ES-I3 (cell line): ENCODE results near the gene UGT1A8.
"Not testable (repeated sequence)": the region's sequence is repeated elsewhere in the genome, so short reads cannot be mapped to it uniquely, and the experiment has no call there.

ENCODE experiments used
- H3K36me3 ChIP-seq: 2 replicates; pipeline ENCODE4 v1.6.1; 2013; ENCODE audit warnings: mild to moderate bottlenecking, low read length, control low read depth, moderate library complexity; ENCODE audit not compliant: insufficient read depth
- H3K4me1 ChIP-seq: 2 replicates; pipeline ENCODE4 v1.6.1; 2013; ENCODE audit warnings: mild to moderate bottlenecking, control low read depth, low read length; ENCODE audit not compliant: insufficient read depth
- H3K9ac ChIP-seq: 2 replicates; pipeline ENCODE4 v1.6.1; 2013; ENCODE audit warnings: low read depth, mild to moderate bottlenecking, low read length, moderate library complexity
- H3K9me3 ChIP-seq: 2 replicates; pipeline ENCODE4 v1.6.1; 2013; ENCODE audit warnings: mild to moderate bottlenecking, low read length, moderate library complexity; ENCODE audit not compliant: control insufficient read depth, insufficient read depth

Gene UGT1A8

GRCh38 chr2:233604826-233605225, 12.6 kb upstream of the UGT1A8 start:
- no peak overlapping the region for H3K9ac ChIP-seq
- no peaks in the 10 kb centered on the region for H3K36me3 ChIP-seq
- H3K4me1 ChIP-seq: no peaks in the 10 kb centered on the region
- no peaks in the 10 kb centered on the region for H3K9me3 ChIP-seq

GRCh38 chr2:233605680-233606079, 11.8 kb upstream of the UGT1A8 start:
- no peak overlapping the region for H3K9ac ChIP-seq

GRCh38 chr2:233611284-233611683, 6.1 kb upstream of the UGT1A8 start:
- no peaks in the 10 kb centered on the region for H3K36me3 ChIP-seq
- no peaks in the 10 kb centered on the region for H3K4me1 ChIP-seq
- no peak overlapping the region for H3K9ac ChIP-seq
- no peaks in the 10 kb centered on the region for H3K9me3 ChIP-seq

More at GRCh38 chr2:233605680-233606079, 11.8 kb upstream of the UGT1A8 start:
- Histone ChIP-seq H3K9me3 (no peaks in the 10 kb centered on the region), H3K36me3 (no peaks in the 10 kb centered on the region), H3K4me1 (no peaks in the 10 kb centered on the region)

GRCh38 chr2:233620204-233620603, 2.8 kb downstream of the UGT1A8 start:
- no peaks in the 10 kb centered on the region for H3K4me1 ChIP-seq
- no peak overlapping the region for H3K9ac ChIP-seq
- no peaks in the 10 kb centered on the region for H3K9me3 ChIP-seq
- no peaks in the 10 kb centered on the region for H3K36me3 ChIP-seq

- not testable (repeated sequence) for H3K9ac ChIP-seq, H3K9me3 ChIP-seq, H3K4me1 ChIP-seq, H3K36me3 ChIP-seq
Observed at GRCh38 chr2:233621863-233622262, 4.4 kb downstream of the UGT1A8 start.

GRCh38 chr2:233627331-233628025, 10.0 kb downstream of the UGT1A8 start:
- Histone ChIP-seq H3K9ac (no peak overlapping the region), H3K9me3 (peaks cover 3% of the 10 kb centered on the region; the same call in 1 of the 2 replicates), H3K4me1 (no peaks in the 10 kb centered on the region), H3K36me3 (no peaks in the 10 kb centered on the region)

GRCh38 chr2:233636306-233636705, 18.9 kb downstream of the UGT1A8 start, which contains the start of gene UGT1A10:
Gene UGT1A10, plus strand, starts transcription at chr2:233636448. Its CDS starts 75 bp downstream, at chr2:233636523.
- not testable (repeated sequence) for H3K9ac ChIP-seq, H3K4me1 ChIP-seq, H3K9me3 ChIP-seq, H3K36me3 ChIP-seq

- H3K4me1 ChIP-seq: no peaks in the 10 kb centered on the region
Observed at GRCh38 chr2:233638836-233639235, 21.4 kb downstream of the UGT1A8 start.

GRCh38 chr2:233639860-233640259, 22.4 kb downstream of the UGT1A8 start:
- H3K9me3 ChIP-seq: no peaks in the 10 kb centered on the region

More at GRCh38 chr2:233638836-233639235, 21.4 kb downstream of the UGT1A8 start:
- Histone ChIP-seq H3K9me3 (no peaks in the 10 kb centered on the region), H3K9ac (no peak overlapping the region), H3K36me3 (no peaks in the 10 kb centered on the region)

GRCh38 chr2:233643128-233643527, 25.7 kb downstream of the UGT1A8 start:
- H3K9me3 ChIP-seq: no peaks in the 10 kb centered on the region

More at GRCh38 chr2:233639860-233640259, 22.4 kb downstream of the UGT1A8 start:
- Histone ChIP-seq H3K36me3 (no peaks in the 10 kb centered on the region), H3K9ac (no peak overlapping the region), H3K4me1 (no peaks in the 10 kb centered on the region)

GRCh38 chr2:233646033-233646432, 28.6 kb downstream of the UGT1A8 start:
- not testable (repeated sequence) for H3K9ac ChIP-seq, H3K4me1 ChIP-seq, H3K36me3 ChIP-seq, H3K9me3 ChIP-seq

More at GRCh38 chr2:233643128-233643527, 25.7 kb downstream of the UGT1A8 start:
- no peak overlapping the region for H3K9ac ChIP-seq
- no peaks in the 10 kb centered on the region for H3K36me3 ChIP-seq
- H3K4me1 ChIP-seq: no peaks in the 10 kb centered on the region

- no peaks in the 10 kb centered on the region for H3K36me3 ChIP-seq
- no peaks in the 10 kb centered on the region for H3K9me3 ChIP-seq
Observed at GRCh38 chr2:233650981-233651380, 33.5 kb downstream of the UGT1A8 start.

GRCh38 chr2:233651430-233651829, 34.0 kb downstream of the UGT1A8 start:
- H3K9me3 ChIP-seq: no peaks in the 10 kb centered on the region
- H3K36me3 ChIP-seq: no peaks in the 10 kb centered on the region
- no peaks in the 10 kb centered on the region for H3K4me1 ChIP-seq
- H3K9ac ChIP-seq: no peak overlapping the region

More at GRCh38 chr2:233650981-233651380, 33.5 kb downstream of the UGT1A8 start:
- H3K9ac ChIP-seq: no peak overlapping the region
- H3K4me1 ChIP-seq: no peaks in the 10 kb centered on the region

- H3K9ac ChIP-seq: no peak overlapping the region
- no peaks in the 10 kb centered on the region for H3K36me3 ChIP-seq
- H3K4me1 ChIP-seq: no peaks in the 10 kb centered on the region
- H3K9me3 ChIP-seq: no peaks in the 10 kb centered on the region
Observed at GRCh38 chr2:233654501-233654900, 37.1 kb downstream of the UGT1A8 start.

- H3K4me1 ChIP-seq: no peaks in the 10 kb centered on the region
- H3K9me3 ChIP-seq: no peaks in the 10 kb centered on the region
- H3K9ac ChIP-seq: no peak overlapping the region
- H3K36me3 ChIP-seq: no peaks in the 10 kb centered on the region
Observed at GRCh38 chr2:233655043-233655442, 37.6 kb downstream of the UGT1A8 start.
